Panc1 (cell line): ENCODE data around the gene FXYD3. TPM values are rescaled to one million over a fixed set of nuclear protein-coding genes. Genes with fewer than 3 reads are reported as not detected.

Experiments used
- ATAC-seq: fragments of 200-7000 bp; cut with Tn5 transposase; 2 replicates; pipeline ENCODE4 v1.9.1; 2020; ENCODE audit warnings: mild to moderate bottlenecking, moderate library complexity
- BruUV-seq: library from RNA; stranded (reverse); fragments of 400-500 nt; replicated peaks from 2 replicates; lab custom pipeline; 2021; lab: Mats Ljungman, UMichigan
- CTCF ChIA-PET: fragments of 300-600 bp; sonication (Branson Sonifier 250); formaldehyde crosslinking; loops from one replicate; lab custom pipeline; 2022; ENCODE audit warnings: antibody characterized with exemption; lab: Charles Lee
- POLR2A ChIA-PET: fragments of 300-600 bp; sonication (Branson Sonifier 250); formaldehyde crosslinking; loops from one replicate; lab custom pipeline; 2022; ENCODE audit warnings: antibody characterized with exemption; lab: Charles Lee
- DNase-seq: peaks from one replicate; pipeline ENCODE4 v3.0.0-alpha.2; 2010; ENCODE audit warnings: low read depth, low spot score
- H3K27ac ChIP-seq: 2 replicates; pipeline ENCODE4 v1.5.1; 2011; ENCODE audit warnings: mild to moderate bottlenecking, low read length, inconsistent platforms
- H3K27me3 ChIP-seq: fragments of 200-500 bp; sonication (Bioruptor generic); 2 replicates; pipeline ENCODE4 v1.6.0; 2014; ENCODE audit warnings: low read length, inconsistent platforms; ENCODE audit not compliant: control insufficient read depth, insufficient read depth
- H3K36me3 ChIP-seq: fragments of 200-500 bp; sonication (Bioruptor generic); 2 replicates; pipeline ENCODE4 v1.5.1; 2014; ENCODE audit warnings: inconsistent platforms, mild to moderate bottlenecking, low read length, moderate library complexity; ENCODE audit not compliant: control insufficient read depth, insufficient read depth
- H3K4me1 ChIP-seq: 2 replicates; pipeline ENCODE4 v1.5.1; 2011; ENCODE audit warnings: inconsistent platforms, mild to moderate bottlenecking, low read length, moderate library complexity; ENCODE audit not compliant: control insufficient read depth, insufficient read depth
- H3K4me3 ChIP-seq, 2 experiments: 2 replicates each; pipeline ENCODE4 v1.5.1; 2011 to 2012; ENCODE audit warnings: low read depth in 2 of 2, low read length in 2 of 2, mild to moderate bottlenecking in 2 of 2, inconsistent platforms in 1 of 2, moderate library complexity in 1 of 2
- H3K9me3 ChIP-seq: fragments of 200-500 bp; sonication (Bioruptor generic); 2 replicates; pipeline ENCODE4 v1.5.1; 2014; ENCODE audit warnings: low read depth, mild to moderate bottlenecking, inconsistent platforms, low read length, moderate library complexity; ENCODE audit not compliant: control insufficient read depth, insufficient read depth
- CTCF ChIP-seq: fragments of 450-650 bp; IDR thresholded peaks from 2 replicates; pipeline ENCODE4 v1.5.1; 2017; ENCODE audit warnings: mild to moderate bottlenecking
- POLR2AphosphoS5 ChIP-seq: IDR thresholded peaks from 2 replicates; pipeline ENCODE4 v1.6.1; 2012; ENCODE audit warnings: mild to moderate bottlenecking, low read depth, low read length, moderate library complexity
- REST ChIP-seq, 2 experiments: IDR thresholded peaks; 2 replicates each; pipeline ENCODE4 v1.6.1; 2011 to 2012; ENCODE audit warnings: low read depth in 2 of 2, control low read depth in 1 of 2, low read length in 1 of 2, mild to moderate bottlenecking in 1 of 2, moderate library complexity in 1 of 2; ENCODE audit not compliant: insufficient read depth in 1 of 2
- SIN3A ChIP-seq: IDR thresholded peaks from 2 replicates; pipeline ENCODE4 v1.6.1; 2012; ENCODE audit warnings: low read depth, mild to moderate bottlenecking, low read length, moderate library complexity, borderline replicate concordance; ENCODE audit not compliant: insufficient read depth
- TCF7L2 ChIP-seq: IDR thresholded peaks from 2 replicates; pipeline ENCODE4 v1.6.1; 2011; ENCODE audit warnings: mild to moderate bottlenecking, low read depth, low read length, inconsistent platforms
- in situ Hi-C: cut with HindIII; loops from 2 replicates; pipeline ENCODE4 v1.10.0; 2016; ENCODE audit warnings: low sequenced_read_pairs, low pct_unique_long_range_greater_than_20kb
- intact Hi-C: fragments of 100-400 bp; cut with micrococcal nuclease; formaldehyde crosslinking; loops from one replicate; pipeline ENCODE4 v1.10.0; 2022; ENCODE audit not compliant: unreplicated experiment
- total RNA-seq: library from RNA; stranded (reverse); gene quantifications from one replicate; pipeline ENCODE4 v1.2.1, GENCODE V29; 2021; ENCODE audit not compliant: unreplicated experiment

The FXYD3 gene
- total RNA-seq, 1 experiment from 2014 or later: not detected

GRCh38 chr19:35136977-35137702, 21.5 kb downstream of the FXYD3 start:
- ATAC-seq: no peak
- CTCF ChIA-PET: interaction anchor here (0.5 to 0.6 kb wide), 3 partner anchors 15 to 380 kb away, joined by 4 to 6 read pairs (median 4); no protein-coding TSS in a partner anchor
- Histone ChIP-seq H3K36me3 (no peaks in the 10 kb centered on the region), H3K9me3 (no peaks in the 10 kb centered on the region), H3K4me1 (peaks cover 13% of the 10 kb centered on the region), H3K27ac (no peak overlapping the region), H3K4me3 (no peak overlapping the region), H3K27me3 (peaks cover 5% of the 10 kb centered on the region)
- DNase-seq: no peak
- BruUV-seq: no TSS peak
- in situ Hi-C loops (no loop called here), intact Hi-C loops (loop anchor here (5.0 kb wide), 1 partner anchor 70 kb away; no protein-coding TSS in a partner anchor)
- POLR2A ChIA-PET: no interaction called here
- TF ChIP-seq REST (IDR thresholded peaks at IDR 0.05; ENCODE audit: insufficient read depth in 1 of 2, low read depth in 2 of 2, low read length in 1 of 2) (no peak), CTCF (no peak), POLR2AphosphoS5 (no peak), TCF7L2 (no peak), SIN3A (no peak)

GRCh38 chr19:35138305-35138892, 22.8 kb downstream of the FXYD3 start, which contains the start of gene FXYD1:
FXYD1 (plus strand) TSS chr19:35138824; CDS start chr19:35140080, 1,256 bp downstream.
- H3K4me1 ChIP-seq: peaks cover 18% of the 10 kb centered on the region
- TF ChIP-seq POLR2AphosphoS5 (no peak), CTCF (no peak)
- ATAC-seq (no peak), DNase-seq (no peak)
- H3K4me3 ChIP-seq: no peak within 1 kb of the TSS
- no peaks in the 10 kb centered on the region for H3K9me3 ChIP-seq
- H3K27me3 ChIP-seq: peaks cover 8% of the 10 kb centered on the region
- BruUV-seq: no TSS peak
- no peaks in the 10 kb centered on the region; the same call in none of the 2 replicates for H3K36me3 ChIP-seq
- ChIA-PET POLR2A (no interaction called here), CTCF (no interaction called here)
- H3K27ac ChIP-seq: no peak within 1 kb of the TSS
- intact Hi-C loops: loop anchor here (5.0 kb wide), 1 partner anchor 71 kb away; no protein-coding TSS in a partner anchor
- in situ Hi-C loops: no loop called here
